Bone marrow (tissue), 2 donors: ENCODE measurements around the gene FOXP1.

Experiments
- DNase-seq, 2 donors: peaks; one replicate each; lab custom pipeline; 2025; lab: John Stamatoyannopoulos, UW

FOXP1 gene

GRCh38 chr3:71583566-71584393, at the start of gene FOXP1:
Gene FOXP1 (minus strand): TSS chr3:71583728. CDS start chr3:71198381, 385,347 bp downstream.
- DNase-seq: peak; percentile 11 to 67

GRCh38 chr3:71629711-71630110, 46.2 kb upstream of the FOXP1 start:
- DNase-seq: peak; percentile 5 to 42

GRCh38 chr3:71629289-71629688, 45.8 kb upstream of the FOXP1 start:
- no peak for DNase-seq

- no peak for DNase-seq
Observed at GRCh38 chr3:71628522-71628921, 45.0 kb upstream of the FOXP1 start.

GRCh38 chr3:71625676-71626075, 42.1 kb upstream of the FOXP1 start:
- no peak for DNase-seq

- no peak for DNase-seq
Observed at GRCh38 chr3:71621825-71622537, 38.5 kb upstream of the FOXP1 start.

- no peak for DNase-seq
Observed at GRCh38 chr3:71618538-71618937, 35.0 kb upstream of the FOXP1 start.

GRCh38 chr3:71616571-71617021, 33.1 kb upstream of the FOXP1 start:
- DNase-seq: no peak

- DNase-seq: no peak
Observed at GRCh38 chr3:71614869-71615268, 31.3 kb upstream of the FOXP1 start.

- no peak for DNase-seq
Observed at GRCh38 chr3:71614426-71614825, 30.9 kb upstream of the FOXP1 start.

GRCh38 chr3:71611099-71611498, 27.6 kb upstream of the FOXP1 start:
- no peak for DNase-seq

- no peak for DNase-seq
Observed at GRCh38 chr3:71607364-71607763, 23.8 kb upstream of the FOXP1 start.

- DNase-seq: no peak
Observed at GRCh38 chr3:71606582-71606981, 23.1 kb upstream of the FOXP1 start.

- no peak for DNase-seq
Observed at GRCh38 chr3:71602256-71602655, 18.7 kb upstream of the FOXP1 start.

- DNase-seq: peak in 1 of 2 donors; percentile 4
Observed at GRCh38 chr3:71601811-71602210, 18.3 kb upstream of the FOXP1 start.

GRCh38 chr3:71600646-71601288, 17.2 kb upstream of the FOXP1 start:
- no peak for DNase-seq

GRCh38 chr3:71599416-71599815, 15.9 kb upstream of the FOXP1 start:
- no peak for DNase-seq

GRCh38 chr3:71598292-71598691, 14.8 kb upstream of the FOXP1 start:
- no peak for DNase-seq

- DNase-seq: no peak
Observed at GRCh38 chr3:71597286-71597685, 13.8 kb upstream of the FOXP1 start.

GRCh38 chr3:71593106-71593505, 9.6 kb upstream of the FOXP1 start:
- no peak for DNase-seq

GRCh38 chr3:71591101-71591500, 7.6 kb upstream of the FOXP1 start:
- peak in 1 of 2 donors; percentile 61 for DNase-seq

GRCh38 chr3:71589132-71589531, 5.6 kb upstream of the FOXP1 start:
- no peak for DNase-seq

GRCh38 chr3:71587958-71588357, 4.4 kb upstream of the FOXP1 start:
- DNase-seq: no peak
